ENCODE results near the gene PINK1.

Gene PINK1

GRCh38 chr1:20643080-20643479 is 9.8 kb downstream of the PINK1 start:
- no peak for DNase-seq (ENCODE audit: low read depth in 1 of 2, low spot score in 1 of 2)

DNA sequence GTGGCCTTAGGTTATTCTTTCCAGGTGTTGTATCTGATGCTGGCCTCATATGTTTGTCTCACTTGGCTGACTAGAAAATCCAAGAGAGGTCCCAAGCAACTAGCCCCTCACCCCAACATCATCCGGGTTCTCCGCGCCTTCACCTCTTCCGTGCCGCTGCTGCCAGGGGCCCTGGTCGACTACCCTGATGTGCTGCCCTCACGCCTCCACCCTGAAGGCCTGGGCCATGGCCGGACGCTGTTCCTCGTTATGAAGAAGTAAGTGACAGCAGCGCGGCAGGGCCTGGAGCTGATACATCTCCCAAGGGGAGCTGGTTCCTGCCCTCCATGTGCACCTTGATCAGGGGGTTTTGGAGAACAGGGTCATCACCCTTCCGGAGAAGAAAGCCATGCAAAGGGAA is 11.2 kb downstream of the PINK1 start:
- no peak for DNase-seq (ENCODE audit: low read depth in 1 of 2, low spot score in 1 of 2)

DNA sequence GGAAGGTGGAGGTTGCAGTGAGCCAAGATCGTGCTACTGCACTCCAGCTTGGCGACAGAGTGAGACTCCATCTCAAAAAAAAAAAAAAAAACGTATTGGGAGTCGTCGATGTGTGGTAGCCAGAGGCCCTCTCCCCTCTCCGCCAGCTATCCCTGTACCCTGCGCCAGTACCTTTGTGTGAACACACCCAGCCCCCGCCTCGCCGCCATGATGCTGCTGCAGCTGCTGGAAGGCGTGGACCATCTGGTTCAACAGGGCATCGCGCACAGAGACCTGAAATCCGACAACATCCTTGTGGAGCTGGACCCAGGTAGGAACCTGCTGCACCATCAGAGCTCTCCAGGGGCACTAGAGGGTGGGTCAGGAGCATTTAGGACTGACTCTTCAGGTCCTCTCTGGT is 12.2 kb downstream of the PINK1 start:
- no peak for DNase-seq (ENCODE audit: low read depth in 1 of 2, low spot score in 1 of 2)

DNA sequence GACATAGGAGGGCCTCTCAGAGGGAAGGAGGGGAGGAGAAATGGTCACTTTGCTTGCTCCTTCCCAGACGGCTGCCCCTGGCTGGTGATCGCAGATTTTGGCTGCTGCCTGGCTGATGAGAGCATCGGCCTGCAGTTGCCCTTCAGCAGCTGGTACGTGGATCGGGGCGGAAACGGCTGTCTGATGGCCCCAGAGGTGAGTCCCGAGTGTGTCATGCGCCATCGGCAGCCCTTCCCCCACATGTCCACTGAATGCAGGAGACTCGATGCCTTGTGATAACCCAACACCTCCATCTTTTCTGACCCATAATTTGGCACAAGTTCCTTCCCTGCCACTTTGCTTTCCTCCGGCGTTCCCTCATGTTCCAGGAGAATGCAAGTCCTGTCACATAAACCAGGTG is 15.2 kb downstream of the PINK1 start:
- no peak for DNase-seq (ENCODE audit: low read depth in 1 of 2, low spot score in 1 of 2)

DNA sequence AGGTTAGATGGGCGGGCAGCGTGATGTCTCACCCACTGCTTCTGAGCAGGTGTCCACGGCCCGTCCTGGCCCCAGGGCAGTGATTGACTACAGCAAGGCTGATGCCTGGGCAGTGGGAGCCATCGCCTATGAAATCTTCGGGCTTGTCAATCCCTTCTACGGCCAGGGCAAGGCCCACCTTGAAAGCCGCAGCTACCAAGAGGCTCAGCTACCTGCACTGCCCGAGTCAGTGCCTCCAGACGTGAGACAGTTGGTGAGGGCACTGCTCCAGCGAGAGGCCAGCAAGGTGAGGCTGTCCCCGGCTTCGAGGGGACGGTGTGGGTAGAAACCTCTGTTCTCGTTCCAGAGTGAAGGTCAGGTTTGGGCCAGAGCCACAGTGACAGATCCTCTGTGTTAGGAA is 15.7 kb downstream of the PINK1 start:
- no peak for DNase-seq (ENCODE audit: low read depth in 1 of 2, low spot score in 1 of 2)

DNA sequence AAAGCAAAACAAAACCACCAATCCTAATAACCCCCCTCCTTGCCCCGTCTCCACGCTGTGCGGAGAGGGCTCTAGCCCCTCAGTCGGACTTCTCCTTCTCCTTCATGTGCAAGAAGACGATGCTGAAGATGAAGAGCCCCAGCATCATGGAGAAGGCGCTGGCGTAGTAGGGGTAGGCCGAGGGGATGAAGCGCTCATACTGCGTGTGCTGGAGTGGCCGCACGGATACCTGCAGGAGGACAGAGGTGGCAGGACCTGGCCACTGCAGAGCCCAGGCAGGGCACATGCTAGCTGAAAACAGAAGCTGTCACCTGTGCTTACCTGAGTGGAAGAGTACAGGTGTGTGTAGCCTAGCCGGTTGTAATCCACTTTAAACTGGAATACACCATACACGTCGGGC is 19.0 kb downstream of the PINK1 start:
- DNase-seq (ENCODE audit: low read depth in 1 of 2, low spot score in 1 of 2) = no peak

- DNase-seq (ENCODE audit: low read depth in 1 of 2, low spot score in 1 of 2) = no peak
Observed at GRCh38 chr1:20654104-20654690, 20.9 kb downstream of the PINK1 start.

DNA sequence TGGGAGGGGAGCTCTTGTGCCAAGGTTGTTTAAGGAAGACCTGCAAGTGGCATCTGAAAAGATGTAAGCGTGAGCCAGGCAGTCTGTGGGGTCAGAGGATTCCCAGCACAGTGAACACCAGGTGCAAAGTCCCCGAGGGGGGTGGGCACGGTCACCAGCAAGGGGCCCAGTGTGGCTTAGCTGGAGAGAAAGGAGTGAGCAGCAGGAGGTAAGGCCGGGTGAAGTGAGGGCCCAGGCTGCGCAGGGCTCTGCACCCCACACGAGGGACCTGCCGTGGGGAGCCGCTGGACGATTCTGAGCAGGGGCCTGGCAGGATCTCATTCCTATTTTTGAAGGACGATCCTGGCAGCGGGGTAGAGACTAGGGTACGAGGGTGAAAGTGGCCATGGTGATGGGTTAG is 23.8 kb downstream of the PINK1 start:
- no peak for DNase-seq (ENCODE audit: low read depth in 1 of 2, low spot score in 1 of 2)

DNA sequence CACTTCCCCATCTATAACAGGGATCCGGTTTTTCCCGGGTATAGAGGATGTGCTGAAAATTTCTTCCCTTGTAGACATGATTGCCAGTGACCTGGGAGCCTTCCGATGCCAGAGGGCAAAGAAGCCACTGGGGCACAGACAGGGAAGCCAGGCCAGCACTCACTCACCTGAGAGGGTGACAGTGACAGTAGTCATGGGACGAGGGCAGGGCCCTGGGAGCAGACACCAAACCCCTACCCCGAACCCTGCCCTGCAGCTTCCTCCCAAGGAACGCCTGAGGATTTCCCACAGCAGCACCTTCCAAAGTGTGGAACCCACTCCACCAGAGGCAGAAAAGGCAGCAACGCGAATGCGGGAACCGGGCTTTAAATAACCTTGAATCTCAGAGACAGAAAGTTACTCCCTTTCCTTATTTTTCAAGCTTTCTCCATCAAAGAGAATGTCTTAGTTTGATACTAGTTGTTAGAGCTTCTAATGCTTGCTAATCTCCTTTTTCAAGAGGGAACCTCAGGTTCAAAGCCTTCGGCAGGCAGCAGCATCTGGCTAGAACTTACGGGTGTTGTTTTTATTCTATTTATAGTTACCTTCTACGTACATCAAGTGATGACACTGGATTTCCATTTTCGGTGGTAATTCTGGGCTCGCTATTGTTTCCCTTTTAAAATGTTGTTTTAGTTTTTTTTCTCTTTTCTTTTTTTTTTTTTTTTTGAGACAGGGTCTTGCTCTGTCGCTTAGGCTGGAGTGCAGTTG is 25.1 kb downstream of the PINK1 start:
- DNase-seq (ENCODE audit: low read depth in 1 of 2, low spot score in 1 of 2) = no peak

- DNase-seq (ENCODE audit: low read depth in 1 of 2, low spot score in 1 of 2) = no peak
Observed at GRCh38 chr1:20660363-20660762, 27.1 kb downstream of the PINK1 start.

GRCh38 chr1:20660847-20661206 is 27.6 kb downstream of the PINK1 start:
- DNase-seq (ENCODE audit: low read depth in 1 of 2, low spot score in 1 of 2) = no peak

- peak; percentile 86 to 88 for DNase-seq (ENCODE audit: low read depth in 1 of 2, low spot score in 1 of 2)
Observed at GRCh38 chr1:20661207-20662109, 28.2 kb downstream of the PINK1 start, which contains the start of gene DDOST. Gene DDOST (minus strand): TSS chr1:20661369. CDS start chr1:20661350, 19 bp downstream.

DNA sequence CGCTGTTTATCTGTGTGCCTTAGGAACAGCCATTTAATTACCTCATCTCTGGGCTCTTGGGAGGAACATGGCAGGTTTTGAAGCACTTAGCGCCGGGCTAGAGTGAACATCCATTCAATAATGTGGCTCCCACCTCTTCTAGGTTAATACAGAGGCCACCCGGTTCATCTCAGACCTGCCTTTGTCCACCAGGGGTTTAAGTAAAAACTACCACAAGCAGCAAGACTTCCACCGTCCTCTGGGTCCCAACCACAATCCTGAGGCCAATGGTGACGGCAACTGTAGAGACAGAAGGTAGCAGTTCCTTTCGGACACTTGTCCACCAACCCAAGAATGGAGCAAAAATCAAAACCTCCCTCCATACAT is 28.8 kb downstream of the PINK1 start:
- no peak for DNase-seq (ENCODE audit: low read depth in 1 of 2, low spot score in 1 of 2)

DNA sequence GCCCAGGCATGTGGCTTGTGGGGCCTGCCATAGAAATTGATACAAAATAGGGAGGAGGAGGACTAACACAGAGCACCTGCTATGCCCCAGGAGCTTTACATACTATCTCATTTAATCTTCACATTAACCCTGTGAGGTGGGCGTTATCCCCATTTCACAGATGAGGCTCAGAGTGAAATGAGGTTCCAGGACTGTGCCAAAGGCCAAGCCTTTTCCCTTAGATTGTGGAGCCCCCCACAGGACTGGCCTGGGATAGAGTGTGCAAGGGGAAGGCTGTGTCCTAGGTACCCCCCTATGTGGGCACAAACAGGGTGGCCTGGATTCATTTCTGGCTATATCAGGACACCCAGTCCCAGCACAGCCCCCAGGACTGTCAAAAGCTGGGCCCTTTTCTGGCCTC is 30.1 kb downstream of the PINK1 start:
- DNase-seq (ENCODE audit: low read depth in 1 of 2, low spot score in 1 of 2) = no peak

DNA sequence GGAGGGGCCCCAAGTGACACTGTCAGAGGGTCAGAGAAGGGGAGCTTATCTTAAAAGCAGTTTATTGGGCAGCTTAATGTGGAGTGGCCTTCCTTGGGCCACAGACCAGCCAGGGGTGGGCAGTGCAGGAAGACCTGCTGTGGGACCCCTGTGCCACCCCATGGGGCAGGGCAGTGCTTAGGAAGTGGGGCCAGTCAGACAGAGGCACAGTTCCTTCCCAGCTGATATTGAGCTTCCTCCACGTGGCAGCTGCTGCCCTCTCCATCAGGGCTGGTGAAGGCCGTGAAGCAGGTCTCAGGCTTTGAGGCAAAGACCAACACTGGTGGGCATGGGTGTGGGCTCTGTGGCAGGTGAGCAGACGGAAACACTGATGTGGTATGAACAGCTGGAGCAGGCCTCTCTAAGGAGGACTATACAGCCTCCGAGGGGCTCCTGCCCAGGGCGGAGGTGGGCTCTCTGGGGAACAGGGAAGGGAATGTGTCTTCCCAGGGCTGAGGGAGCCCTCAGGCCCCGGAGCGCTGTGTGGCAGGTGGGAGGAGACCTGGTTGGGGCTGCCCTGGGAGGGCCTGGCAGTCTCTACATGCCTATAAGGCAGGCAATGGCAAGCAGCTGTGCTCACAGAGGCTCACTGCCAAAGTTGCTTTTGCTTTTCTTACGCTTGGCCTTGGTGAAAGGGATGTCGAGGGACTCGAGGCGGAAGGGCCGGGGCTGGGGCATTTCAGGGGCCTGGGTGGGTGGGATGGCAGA is 30.9 kb downstream of the PINK1 start:
- no peak for DNase-seq (ENCODE audit: low read depth in 1 of 2, low spot score in 1 of 2)

- no peak for DNase-seq (ENCODE audit: low read depth in 1 of 2, low spot score in 1 of 2)
Observed at GRCh38 chr1:20665726-20666125, 32.5 kb downstream of the PINK1 start.

- DNase-seq (ENCODE audit: low read depth in 1 of 2, low spot score in 1 of 2) = no peak
Observed at GRCh38 chr1:20666146-20666545, 32.9 kb downstream of the PINK1 start.

GRCh38 chr1:20666804-20667203 is 33.5 kb downstream of the PINK1 start:
- no peak for DNase-seq (ENCODE audit: low read depth in 1 of 2, low spot score in 1 of 2)

- no peak for DNase-seq (ENCODE audit: low read depth in 1 of 2, low spot score in 1 of 2)
Observed at GRCh38 chr1:20668581-20668980, 35.3 kb downstream of the PINK1 start.

- no peak for DNase-seq (ENCODE audit: low read depth in 1 of 2, low spot score in 1 of 2)
Observed at GRCh38 chr1:20670936-20671335, 37.7 kb downstream of the PINK1 start.

GRCh38 chr1:20672265-20672632 is 39.0 kb downstream of the PINK1 start:
- DNase-seq (ENCODE audit: low read depth in 1 of 2, low spot score in 1 of 2) = no peak
